Activated T-helper 2 cell treated with anti-CD3 and anti-CD28 coated beads, Interferon-gamma antibody, Interleukin-2, Interleukin-4, amounts not matched to agents 10 μg/mL and 5 μg/mL and 100 μg/mL, durations not matched to agents 14 hours and 24 hours and 36 hours (primary cell): Measurements from ENCODE around the gene ZKSCAN4. TPM values are rescaled to one million over a fixed set of nuclear protein-coding genes. Genes with fewer than 3 reads are reported as not detected.
A peak's percentile ranks its signal among the peaks of the same experiment; 100 is the strongest.

ENCODE experiments used
- DNase-seq: peaks from one replicate; pipeline ENCODE4 v3.0.0; 2021; ENCODE audit warnings: low spot score
- H3K27ac Mint-ChIP-seq: one replicate; pipeline ENCODE4 v1.8.0; 2021; ENCODE audit warnings: mixed read lengths
- H3K27me3 Mint-ChIP-seq: one replicate; pipeline ENCODE4 v1.8.0; 2021; ENCODE audit warnings: low read depth, mixed read lengths
- H3K36me3 Mint-ChIP-seq: one replicate; pipeline ENCODE4 v1.8.0; 2021; ENCODE audit warnings: low read depth, mixed read lengths
- H3K4me1 Mint-ChIP-seq: one replicate; pipeline ENCODE4 v1.8.0; 2021; ENCODE audit warnings: low read depth, mixed read lengths
- H3K4me3 Mint-ChIP-seq: one replicate; pipeline ENCODE4 v1.8.0; 2021; ENCODE audit warnings: low read depth, mild to moderate bottlenecking, moderate library complexity, mixed read lengths
- H3K9me3 Mint-ChIP-seq: one replicate; pipeline ENCODE4 v1.8.0; 2021; ENCODE audit warnings: mixed read lengths
- intact Hi-C: fragments of 100-400 bp; cut with micrococcal nuclease; formaldehyde crosslinking; loops from one replicate; pipeline ENCODE4 v1.15.1; 2023
- total RNA-seq: library from RNA; stranded (reverse); gene quantifications from 2 replicates; pipeline ENCODE4 v1.2.3, GENCODE V29; 2022

Gene ZKSCAN4
- total RNA-seq, 1 donor from 2014 or later: 4.6 TPM

DNA sequence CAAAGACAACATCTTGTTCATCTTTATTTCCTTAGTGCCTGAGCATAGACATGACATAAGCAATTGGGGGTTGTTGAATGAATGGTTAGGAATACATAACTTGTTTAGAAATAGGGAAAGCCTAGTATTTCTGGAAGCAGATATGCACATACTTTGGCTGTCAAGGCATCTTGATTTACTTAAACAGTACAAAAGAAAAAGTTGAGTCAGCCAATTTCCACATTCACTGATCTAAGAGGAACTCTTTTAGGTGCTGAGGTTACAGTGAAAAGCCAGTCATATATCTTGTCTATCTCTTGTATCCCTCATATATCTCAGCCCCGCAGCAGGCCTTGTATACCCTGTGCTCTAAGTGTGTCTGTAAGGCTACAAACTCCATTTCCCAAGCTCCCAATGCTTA is 11.6 kb downstream of the ZKSCAN4 start:
- Mint-ChIP-seq H3K36me3 (peaks cover 29% of the 10 kb centered on the region), H3K27ac (no peak overlapping the region), H3K27me3 (no peaks in the 10 kb centered on the region), H3K9me3 (no peaks in the 10 kb centered on the region), H3K4me3 (no peak overlapping the region), H3K4me1 (no peaks in the 10 kb centered on the region)
- intact Hi-C loops: no loop called here
- DNase-seq: no peak

GRCh38 chr6:28239636-28240035 is 12.4 kb downstream of the ZKSCAN4 start:
- Mint-ChIP-seq H3K4me1 (no peaks in the 10 kb centered on the region), H3K9me3 (no peaks in the 10 kb centered on the region), H3K27ac (no peak overlapping the region), H3K36me3 (peaks cover 27% of the 10 kb centered on the region), H3K27me3 (no peaks in the 10 kb centered on the region), H3K4me3 (no peak overlapping the region)
- intact Hi-C loops: no loop called here
- DNase-seq: no peak

DNA sequence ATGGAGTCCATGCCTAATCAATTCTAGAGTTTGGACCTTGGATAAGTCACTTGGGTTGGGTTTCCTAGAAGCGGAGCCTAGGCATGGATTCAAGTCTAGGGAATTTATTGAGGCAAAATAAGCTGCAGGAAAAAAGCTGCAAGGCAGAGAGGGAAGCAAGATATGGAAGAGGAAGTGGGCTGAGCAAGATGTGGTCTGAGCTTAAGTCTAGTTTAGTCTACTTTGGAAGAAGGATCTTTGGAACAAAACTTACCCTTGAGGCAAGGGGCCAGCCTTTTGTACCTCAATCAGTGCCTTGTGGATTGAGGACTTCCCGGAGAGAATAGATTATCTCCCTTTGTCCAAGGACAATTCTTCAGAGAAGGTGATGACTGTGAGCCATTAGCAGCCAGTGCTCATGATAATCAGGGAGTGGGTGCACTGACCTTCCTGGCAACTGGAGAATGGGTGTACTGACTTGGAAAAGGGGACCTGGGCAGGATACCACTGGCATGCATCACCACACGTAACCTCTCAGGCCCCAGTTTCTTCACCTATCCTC is 16.1 kb downstream of the ZKSCAN4 start:
- no peak for DNase-seq
- no peak overlapping the region for H3K4me3 Mint-ChIP-seq
- no peaks in the 10 kb centered on the region for H3K4me1 Mint-ChIP-seq
- H3K27me3 Mint-ChIP-seq: no peaks in the 10 kb centered on the region
- intact Hi-C loops: no loop called here
- peaks cover 36% of the 10 kb centered on the region for H3K36me3 Mint-ChIP-seq
- H3K27ac Mint-ChIP-seq: no peak overlapping the region
- peaks cover 6% of the 10 kb centered on the region for H3K9me3 Mint-ChIP-seq

DNA sequence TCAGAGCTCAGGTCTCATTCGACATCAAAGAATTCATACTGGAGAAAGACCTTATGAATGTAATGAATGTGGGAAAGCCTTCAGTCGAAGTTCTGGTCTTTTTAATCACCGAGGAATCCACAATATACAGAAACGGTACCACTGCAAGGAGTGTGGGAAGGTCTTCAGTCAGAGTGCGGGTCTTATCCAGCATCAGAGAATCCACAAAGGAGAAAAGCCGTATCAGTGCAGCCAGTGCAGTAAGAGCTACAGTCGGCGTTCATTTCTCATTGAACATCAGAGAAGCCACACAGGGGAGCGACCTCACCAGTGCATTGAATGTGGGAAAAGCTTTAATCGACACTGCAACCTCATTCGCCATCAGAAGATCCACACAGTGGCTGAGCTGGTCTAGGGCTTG is 19.3 kb downstream of the ZKSCAN4 start:
- Mint-ChIP-seq H3K27me3 (no peaks in the 10 kb centered on the region), H3K36me3 (peaks cover 57% of the 10 kb centered on the region), H3K9me3 (peaks cover 6% of the 10 kb centered on the region), H3K4me3 (no peak overlapping the region), H3K4me1 (peaks cover 1% of the 10 kb centered on the region), H3K27ac (no peak overlapping the region)
- no peak for DNase-seq
- intact Hi-C loops: no loop called here

- Mint-ChIP-seq H3K4me3 (peak overlapping the region; percentile 88), H3K36me3 (peaks cover 37% of the 10 kb centered on the region), H3K27ac (no peak overlapping the region), H3K27me3 (peaks cover 9% of the 10 kb centered on the region), H3K9me3 (no peaks in the 10 kb centered on the region), H3K4me1 (peaks cover 28% of the 10 kb centered on the region)
- intact Hi-C loops: loop anchor here (10.0 kb wide), 1 partner anchor 108 kb away; the partner anchor contains the start of gene ZSCAN31
- DNase-seq: no peak
Observed at GRCh38 chr6:28226460-28226859, 25.6 kb downstream of the ZKSCAN4 start.

- Mint-ChIP-seq H3K27ac (peak within 1 kb of the TSS; percentile 82), H3K4me1 (peaks cover 35% of the 10 kb centered on the region), H3K9me3 (no peaks in the 10 kb centered on the region), H3K4me3 (peak within 1 kb of the TSS; percentile 88), H3K36me3 (peaks cover 31% of the 10 kb centered on the region), H3K27me3 (peaks cover 16% of the 10 kb centered on the region)
- no peak for DNase-seq
- intact Hi-C loops: loop anchor here (1.0 to 10.0 kb wide), 2 partner anchors 27 to 110 kb away; partner anchors contain the start of genes ZKSCAN4 and ZSCAN31
Observed at GRCh38 chr6:28225056-28225834, 26.8 kb downstream of the ZKSCAN4 start, which contains the start of gene ZSCAN9. Gene ZSCAN9, plus strand, starts transcription at chr6:28225275. Its CDS starts 1,810 bp downstream, at chr6:28227085.

- DNase-seq: no peak
- H3K4me3 Mint-ChIP-seq: peak overlapping the region; percentile 88
- peaks cover 25% of the 10 kb centered on the region for H3K36me3 Mint-ChIP-seq
- H3K4me1 Mint-ChIP-seq: peaks cover 35% of the 10 kb centered on the region
- intact Hi-C loops: loop anchor here (1.0 to 10.0 kb wide), 2 partner anchors 28 to 110 kb away; partner anchors contain the start of genes ZKSCAN4 and ZSCAN31
- no peaks in the 10 kb centered on the region for H3K9me3 Mint-ChIP-seq
- peaks cover 20% of the 10 kb centered on the region for H3K27me3 Mint-ChIP-seq
- peak overlapping the region; percentile 82 for H3K27ac Mint-ChIP-seq
Observed at GRCh38 chr6:28224131-28225055, 27.7 kb downstream of the ZKSCAN4 start.

GRCh38 chr6:28220257-28221133 is 31.6 kb downstream of the ZKSCAN4 start:
- Mint-ChIP-seq H3K4me1 (peaks cover 28% of the 10 kb centered on the region), H3K27me3 (peaks cover 35% of the 10 kb centered on the region), H3K27ac (peak overlapping the region; percentile 15), H3K4me3 (no peak overlapping the region), H3K36me3 (peaks cover 2% of the 10 kb centered on the region), H3K9me3 (no peaks in the 10 kb centered on the region)
- no peak for DNase-seq
- intact Hi-C loops: loop anchor here (10.0 kb wide), 1 partner anchor 114 kb away; the partner anchor contains the start of gene ZSCAN31

DNA sequence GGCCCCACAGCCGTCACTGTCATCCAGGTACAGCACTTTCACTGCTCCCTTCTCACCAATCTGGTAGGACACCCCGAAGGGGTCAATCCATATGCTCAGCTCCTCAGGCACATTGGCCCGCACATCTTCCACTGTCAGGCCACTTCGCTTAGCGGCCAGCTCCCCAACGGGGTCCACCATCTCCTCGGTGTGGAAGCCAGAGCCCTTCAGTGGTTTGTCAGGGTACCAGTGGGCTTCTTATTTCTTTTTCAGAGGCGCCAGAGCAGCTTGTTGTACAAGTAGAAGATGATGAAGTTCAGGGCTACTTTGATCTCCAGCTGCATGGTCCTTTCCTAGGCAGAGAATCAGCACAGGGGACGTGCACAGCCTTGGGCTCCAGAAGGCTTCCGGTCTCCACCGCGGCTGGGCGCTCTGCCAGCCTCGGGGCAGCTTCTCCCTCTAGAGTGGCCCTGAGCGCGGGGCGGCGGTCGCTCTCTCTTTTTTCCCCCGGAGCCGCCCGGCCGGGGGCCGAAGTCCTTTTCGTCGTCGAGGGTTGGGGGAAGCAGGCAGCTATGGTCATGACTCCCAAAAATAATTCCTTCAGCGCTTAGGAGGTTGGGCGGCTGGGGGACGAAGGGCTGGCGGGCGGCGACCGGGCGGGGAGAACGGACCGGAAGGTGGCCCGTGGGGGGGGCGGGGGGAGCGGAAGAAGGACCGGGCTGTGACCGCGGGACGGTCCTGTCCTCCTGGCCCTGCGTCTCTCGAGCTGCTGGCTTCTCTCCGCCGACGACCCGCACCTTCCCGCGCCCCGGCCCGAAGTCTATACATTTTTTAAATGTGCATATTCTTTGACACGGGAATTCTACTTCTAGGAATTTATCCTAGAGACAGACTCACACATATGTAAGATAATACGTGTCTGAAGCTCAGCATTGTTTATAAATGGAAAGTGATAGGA is 33.5 kb downstream of the ZKSCAN4 start:
- Mint-ChIP-seq H3K27ac (no peak overlapping the region), H3K4me1 (peaks cover 25% of the 10 kb centered on the region)
- no peak for DNase-seq

DNA sequence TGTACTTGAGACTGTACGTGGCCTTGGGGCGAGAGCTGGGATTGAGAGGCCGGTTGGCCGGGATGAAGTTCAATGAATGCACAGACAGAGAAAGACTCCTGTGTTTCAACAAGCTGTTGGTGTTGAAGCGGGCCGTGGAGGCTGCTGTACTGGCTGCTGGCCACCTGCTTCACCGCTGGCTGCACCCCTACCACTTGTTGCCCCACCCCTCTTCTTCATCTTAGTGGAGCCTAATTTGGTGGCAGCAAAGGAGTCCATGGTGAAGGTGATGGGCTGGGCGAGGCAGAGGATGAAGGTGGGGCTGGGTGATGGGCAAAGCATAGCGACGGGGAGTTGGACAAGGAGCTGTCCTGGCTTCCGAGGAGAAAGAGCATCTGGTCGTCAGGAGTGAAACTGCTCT is 34.2 kb downstream of the ZKSCAN4 start:
- H3K36me3 Mint-ChIP-seq: no peaks in the 10 kb centered on the region
- H3K27ac Mint-ChIP-seq: no peak overlapping the region
- no peak for DNase-seq
- intact Hi-C loops: no loop called here
- H3K27me3 Mint-ChIP-seq: peaks cover 49% of the 10 kb centered on the region
- peaks cover 25% of the 10 kb centered on the region for H3K4me1 Mint-ChIP-seq
- no peaks in the 10 kb centered on the region for H3K9me3 Mint-ChIP-seq
- H3K4me3 Mint-ChIP-seq: peak overlapping the region; percentile 79

More for the DNA sequence above, 33.5 kb downstream of the ZKSCAN4 start:
- Mint-ChIP-seq H3K36me3 (no peaks in the 10 kb centered on the region), H3K4me3 (peak overlapping the region; percentile 79), H3K9me3 (no peaks in the 10 kb centered on the region), H3K27me3 (peaks cover 48% of the 10 kb centered on the region)
- intact Hi-C loops: no loop called here

- no peak for DNase-seq
- intact Hi-C loops: no loop called here
- Mint-ChIP-seq H3K36me3 (peaks cover 3% of the 10 kb centered on the region), H3K27me3 (peaks cover 60% of the 10 kb centered on the region), H3K4me3 (peak overlapping the region; percentile 28), H3K9me3 (no peaks in the 10 kb centered on the region), H3K27ac (no peak overlapping the region), H3K4me1 (peaks cover 24% of the 10 kb centered on the region)
Observed at GRCh38 chr6:28215425-28215824, 36.6 kb downstream of the ZKSCAN4 start.
